ENCODE data around the gene P4HTM.
"Not testable (repeated sequence)": the region's sequence is repeated elsewhere in the genome, so short reads cannot be mapped to it uniquely, and the experiment has no call there.

P4HTM gene

GRCh38 chr3:48996640-48997039 is 6.6 kb downstream of the P4HTM start:
- Mint-ChIP-seq H3K4me3 (no peak overlapping the region), H3K36me3 (ENCODE audit: low read depth) (peaks cover 2% of the 10 kb centered on the region), H3K9me3 (no peaks in the 10 kb centered on the region), H3K4me1 (peaks cover 15% of the 10 kb centered on the region), H3K27ac (no peak overlapping the region), H3K27me3 (no peaks in the 10 kb centered on the region)
- DNase-seq: no peak
- no peak for ATAC-seq

GRCh38 chr3:48997102-48997635 is 7.1 kb downstream of the P4HTM start:
- no peaks in the 10 kb centered on the region for H3K27me3 Mint-ChIP-seq
- peaks cover 11% of the 10 kb centered on the region for H3K4me1 Mint-ChIP-seq
- ATAC-seq: no peak
- H3K9me3 Mint-ChIP-seq: no peaks in the 10 kb centered on the region
- no peak overlapping the region for H3K27ac Mint-ChIP-seq
- H3K4me3 Mint-ChIP-seq: no peak overlapping the region
- DNase-seq: no peak
- peaks cover 2% of the 10 kb centered on the region for H3K36me3 Mint-ChIP-seq (ENCODE audit: low read depth)

GRCh38 chr3:48997714-48998637 is 7.9 kb downstream of the P4HTM start:
- Mint-ChIP-seq H3K27me3 (no peaks in the 10 kb centered on the region), H3K4me1 (peaks cover 11% of the 10 kb centered on the region), H3K9me3 (no peaks in the 10 kb centered on the region), H3K36me3 (ENCODE audit: low read depth) (peaks cover 2% of the 10 kb centered on the region), H3K27ac (no peak overlapping the region), H3K4me3 (no peak overlapping the region)
- DNase-seq (no peak), ATAC-seq (no peak)

- Mint-ChIP-seq H3K36me3 (ENCODE audit: low read depth) (no peaks in the 10 kb centered on the region), H3K4me1 (peaks cover 5% of the 10 kb centered on the region), H3K4me3 (no peak overlapping the region), H3K27me3 (no peaks in the 10 kb centered on the region), H3K27ac (no peak overlapping the region), H3K9me3 (no peaks in the 10 kb centered on the region)
- DNase-seq (no peak), ATAC-seq (no peak)
Measured at GRCh38 chr3:48999085-48999858, 9.2 kb downstream of the P4HTM start.

- DNase-seq: no peak
- Mint-ChIP-seq H3K27ac (no peak overlapping the region), H3K4me3 (no peak overlapping the region), H3K4me1 (no peaks in the 10 kb centered on the region), H3K27me3 (no peaks in the 10 kb centered on the region), H3K9me3 (no peaks in the 10 kb centered on the region), H3K36me3 (ENCODE audit: low read depth) (no peaks in the 10 kb centered on the region)
- ATAC-seq: no peak
Measured at GRCh38 chr3:49001155-49001554, 11.1 kb downstream of the P4HTM start.

- Mint-ChIP-seq H3K4me1 (peaks cover 17% of the 10 kb centered on the region), H3K27me3 (no peaks in the 10 kb centered on the region), H3K36me3 (ENCODE audit: low read depth) (peaks cover 10% of the 10 kb centered on the region), H3K27ac (no peak overlapping the region), H3K9me3 (no peaks in the 10 kb centered on the region), H3K4me3 (no peak overlapping the region)
- ATAC-seq (no peak), DNase-seq (no peak)
Measured at GRCh38 chr3:49004352-49005302, 14.6 kb downstream of the P4HTM start.

- no peak for ATAC-seq
- Mint-ChIP-seq H3K9me3 (no peaks in the 10 kb centered on the region), H3K27me3 (no peaks in the 10 kb centered on the region), H3K27ac (no peak overlapping the region), H3K36me3 (ENCODE audit: low read depth) (peaks cover 10% of the 10 kb centered on the region), H3K4me3 (no peak overlapping the region), H3K4me1 (peaks cover 17% of the 10 kb centered on the region)
- DNase-seq: no peak
Measured at GRCh38 chr3:49005303-49005680, 15.3 kb downstream of the P4HTM start.

- ATAC-seq: no peak
- Mint-ChIP-seq H3K27me3 (no peaks in the 10 kb centered on the region), H3K4me3 (peak overlapping the region; percentile 99), H3K4me1 (peaks cover 17% of the 10 kb centered on the region), H3K27ac (no peak overlapping the region), H3K9me3 (no peaks in the 10 kb centered on the region), H3K36me3 (ENCODE audit: low read depth) (peaks cover 10% of the 10 kb centered on the region)
- no peak for DNase-seq
Measured at GRCh38 chr3:49005998-49006397, 16.0 kb downstream of the P4HTM start.

- ATAC-seq (no peak), DNase-seq (no peak)
- Mint-ChIP-seq H3K36me3 (ENCODE audit: low read depth) (peaks cover 10% of the 10 kb centered on the region), H3K4me3 (peak overlapping the region; percentile 99), H3K4me1 (peaks cover 17% of the 10 kb centered on the region), H3K27ac (peak overlapping the region; percentile 99), H3K9me3 (no peaks in the 10 kb centered on the region), H3K27me3 (no peaks in the 10 kb centered on the region)
Measured at GRCh38 chr3:49006408-49007067, 16.5 kb downstream of the P4HTM start.

- peak; percentile 92 for ATAC-seq
- peak; percentile 97 for DNase-seq
- Mint-ChIP-seq H3K4me1 (peaks cover 17% of the 10 kb centered on the region), H3K36me3 (ENCODE audit: low read depth) (peaks cover 15% of the 10 kb centered on the region), H3K9me3 (no peaks in the 10 kb centered on the region), H3K27me3 (no peaks in the 10 kb centered on the region), H3K27ac (peak within 1 kb of the TSS; percentile 99), H3K4me3 (peak within 1 kb of the TSS; percentile 99)
Measured at GRCh38 chr3:49007068-49007770, 17.2 kb downstream of the P4HTM start, which contains the start of gene WDR6. Gene WDR6 (plus strand): TSS chr3:49007391. CDS start chr3:49007432, 41 bp downstream.

GRCh38 chr3:49007771-49008528 is 17.9 kb downstream of the P4HTM start:
- H3K36me3 Mint-ChIP-seq (ENCODE audit: low read depth): peaks cover 18% of the 10 kb centered on the region
- peak; percentile 89 for DNase-seq
- no peaks in the 10 kb centered on the region for H3K9me3 Mint-ChIP-seq
- no peaks in the 10 kb centered on the region for H3K27me3 Mint-ChIP-seq
- peak overlapping the region; percentile 99 for H3K27ac Mint-ChIP-seq
- peak; percentile 55 for ATAC-seq
- H3K4me1 Mint-ChIP-seq: peaks cover 17% of the 10 kb centered on the region
- H3K4me3 Mint-ChIP-seq: peak overlapping the region; percentile 99

- peak overlapping the region; percentile 99 for H3K27ac Mint-ChIP-seq
- not testable (repeated sequence) for H3K27me3 Mint-ChIP-seq, DNase-seq, ATAC-seq, H3K9me3 Mint-ChIP-seq
- peaks cover 17% of the 10 kb centered on the region for H3K4me1 Mint-ChIP-seq
- H3K4me3 Mint-ChIP-seq: peak overlapping the region; percentile 99
- H3K36me3 Mint-ChIP-seq (ENCODE audit: low read depth): peaks cover 18% of the 10 kb centered on the region
Measured at GRCh38 chr3:49008627-49009026, 18.6 kb downstream of the P4HTM start.

Measured in activated naive CD8-positive, alpha-beta T cell treated with anti-CD3 and anti-CD28 coated beads, Interleukin-2, amount 50 U/mL, for 24 hours (primary cell).